ENCODE measurements around the gene RYR3.

GRCh38 chr15:33600212-33600611 lies 289.4 kb downstream of the RYR3 start:
- TF ChIP-seq CTCF (conservative IDR thresholded peaks at IDR 0.05 in 1 of 2, IDR thresholded peaks at IDR 0.05 in 1 of 2; ENCODE audit: extremely low read depth in 1 of 2, insufficient read depth in 1 of 2, low read depth in 1 of 2, low read length in 2 of 2) (no peak), EZH2 (IDR thresholded peaks at IDR 0.05; ENCODE audit: borderline replicate concordance, low read length) (no peak)
